ENCODE results near the gene CCNY.

The CCNY gene

GRCh38 chr10:35347121-35347562 lies 10.8 kb downstream of the CCNY start:
- Histone ChIP-seq H4K20me1 (ENCODE audit: insufficient read depth, low read length) (peaks cover 77% of the 10 kb centered on the region), H3K79me2 (ENCODE audit: low read length) (peaks cover 87% of the 10 kb centered on the region)

GRCh38 chr10:35347899-35348608 lies 11.7 kb downstream of the CCNY start:
- Histone ChIP-seq H3K4me2 (ENCODE audit: low read length) (no peak overlapping the region), H3K9ac (ENCODE audit: low read length) (no peak overlapping the region), H4K20me1 (ENCODE audit: insufficient read depth, low read length) (peaks cover 81% of the 10 kb centered on the region), H3K27me3 (ENCODE audit: low read depth, low read length) (no peaks in the 10 kb centered on the region), H3K27ac (ENCODE audit: low read length) (no peak overlapping the region), H3K79me2 (ENCODE audit: low read length) (peaks cover 87% of the 10 kb centered on the region), H3K4me3 (ENCODE audit: low read length) (no peak overlapping the region), H3K4me1 (ENCODE audit: low read length) (peaks cover 31% of the 10 kb centered on the region), H2AFZ (ENCODE audit: low read depth, low read length) (no peak overlapping the region), H3K36me3 (replicated peaks; ENCODE audit: low read depth, low read length) (no peaks in the 10 kb centered on the region), H3K9me3 (ENCODE audit: insufficient read depth, low read length) (no peaks in the 10 kb centered on the region)
- no peak for TF ChIP-seq EZH2phosphoT487 (IDR thresholded peaks at IDR 0.05; ENCODE audit: low read depth)
- TF ChIP-seq CTCF (IDR thresholded peaks at IDR 0.05; ENCODE audit: low read depth, low read length) = no peak

More at GRCh38 chr10:35347121-35347562, 10.8 kb downstream of the CCNY start:
- Histone ChIP-seq H2AFZ (ENCODE audit: low read depth, low read length) (no peak overlapping the region), H3K9ac (ENCODE audit: low read length) (no peak overlapping the region), H3K27ac (ENCODE audit: low read length) (no peak overlapping the region), H3K9me3 (ENCODE audit: insufficient read depth, low read length) (no peaks in the 10 kb centered on the region), H3K27me3 (ENCODE audit: low read depth, low read length) (no peaks in the 10 kb centered on the region), H3K4me1 (ENCODE audit: low read length) (peaks cover 32% of the 10 kb centered on the region), H3K4me3 (ENCODE audit: low read length) (no peak overlapping the region), H3K36me3 (replicated peaks; ENCODE audit: low read depth, low read length) (no peaks in the 10 kb centered on the region), H3K4me2 (ENCODE audit: low read length) (no peak overlapping the region)
- TF ChIP-seq CTCF (IDR thresholded peaks at IDR 0.05; ENCODE audit: low read depth, low read length) (no peak), EZH2phosphoT487 (IDR thresholded peaks at IDR 0.05; ENCODE audit: low read depth) (no peak)

GRCh38 chr10:35348609-35349388 lies 12.5 kb downstream of the CCNY start:
- Histone ChIP-seq H3K79me2 (ENCODE audit: low read length) (peaks cover 88% of the 10 kb centered on the region), H3K4me3 (ENCODE audit: low read length) (no peak overlapping the region), H3K4me2 (ENCODE audit: low read length) (peak overlapping the region; percentile 25), H2AFZ (ENCODE audit: low read depth, low read length) (no peak overlapping the region), H3K27me3 (ENCODE audit: low read depth, low read length) (no peaks in the 10 kb centered on the region), H3K27ac (ENCODE audit: low read length) (no peak overlapping the region), H3K36me3 (replicated peaks; ENCODE audit: low read depth, low read length) (no peaks in the 10 kb centered on the region), H3K4me1 (ENCODE audit: low read length) (peaks cover 38% of the 10 kb centered on the region), H4K20me1 (ENCODE audit: insufficient read depth, low read length) (peaks cover 84% of the 10 kb centered on the region), H3K9ac (ENCODE audit: low read length) (no peak overlapping the region), H3K9me3 (ENCODE audit: insufficient read depth, low read length) (no peaks in the 10 kb centered on the region)
- no peak for TF ChIP-seq CTCF (IDR thresholded peaks at IDR 0.05; ENCODE audit: low read depth, low read length)

- no peaks in the 10 kb centered on the region for H3K36me3 ChIP-seq (replicated peaks; ENCODE audit: low read depth, low read length)
- peaks cover 81% of the 10 kb centered on the region for H4K20me1 ChIP-seq (ENCODE audit: insufficient read depth, low read length)
- peaks cover 41% of the 10 kb centered on the region for H3K4me1 ChIP-seq (ENCODE audit: low read length)
Observed at GRCh38 chr10:35349389-35349915, 13.1 kb downstream of the CCNY start.

More at GRCh38 chr10:35349389-35349915, 13.1 kb downstream of the CCNY start:
- no peak overlapping the region for H3K4me3 ChIP-seq (ENCODE audit: low read length)
- no peak overlapping the region for H3K9ac ChIP-seq (ENCODE audit: low read length)
- peak overlapping the region; percentile 25 for H3K4me2 ChIP-seq (ENCODE audit: low read length)
- H3K9me3 ChIP-seq (ENCODE audit: insufficient read depth, low read length) = no peaks in the 10 kb centered on the region
- no peaks in the 10 kb centered on the region for H3K27me3 ChIP-seq (ENCODE audit: low read depth, low read length)
- no peak overlapping the region for H2AFZ ChIP-seq (ENCODE audit: low read depth, low read length)
- H3K79me2 ChIP-seq (ENCODE audit: low read length) = peaks cover 89% of the 10 kb centered on the region
- H3K27ac ChIP-seq (ENCODE audit: low read length) = no peak overlapping the region
- no peak for TF ChIP-seq CTCF (IDR thresholded peaks at IDR 0.05; ENCODE audit: low read depth, low read length)
- TF ChIP-seq EZH2phosphoT487 (IDR thresholded peaks at IDR 0.05; ENCODE audit: low read depth) = no peak

Measured in OCI-LY3 (cell line).